SK-N-SH (cell line): ENCODE measurements around the gene KIF19. TPM values are rescaled to one million over a fixed set of nuclear protein-coding genes. Genes with fewer than 3 reads are reported as not detected.

Experiments used
- CTCF ChIA-PET: fragments of 300-600, 350-600 bp; formaldehyde crosslinking; extraction: SDS; loops from one replicate; lab custom pipeline; 2021; lab: Yijun Ruan, JAX
- POLR2A ChIA-PET: fragments of 350-600 bp; sonication (Branson Sonifier 250); formaldehyde crosslinking; extraction: SDS; loops from one replicate; lab custom pipeline; 2020; ENCODE audit warnings: antibody characterized with exemption, inconsistent platforms; lab: Yijun Ruan, JAX
- DNase-seq: peaks from one replicate; pipeline ENCODE4 v3.0.0; 2012
- H2AFZ ChIP-seq: fragments of 200-600 bp; sonication (generic); 2 replicates; pipeline ENCODE4 v1.8.1; 2016; ENCODE audit warnings: antibody characterized with exemption, mild to moderate bottlenecking, low read depth
- H3F3A ChIP-seq: fragments of 200-600 bp; sonication (generic); replicated peaks from 2 replicates; pipeline ENCODE3; 2016; ENCODE audit warnings: antibody characterized with exemption, mild to moderate bottlenecking; ENCODE audit not compliant: insufficient read depth
- H3K27ac ChIP-seq, 2 experiments: fragments of 200-500 bp in 1 of 2; fragments of 200-600 bp in 1 of 2; sonication (Bioruptor generic) in 1 of 2; sonication (generic), shearing (Covaris generic) in 1 of 2; 2 replicates each; pipeline versions ENCODE4 v1.5.1 to v1.6.1; 2014 to 2016; ENCODE audit warnings: low read depth in 2 of 2, inconsistent platforms in 1 of 2, low read length in 1 of 2, mild to moderate bottlenecking in 1 of 2, mixed read lengths in 1 of 2
- H3K27me3 ChIP-seq: fragments of 200-600 bp; sonication (generic), shearing (Covaris generic); 2 replicates; pipeline ENCODE4 v1.6.1; 2016; ENCODE audit warnings: mixed run types; ENCODE audit not compliant: insufficient read depth
- H3K36me3 ChIP-seq, 2 experiments: fragments of 200-500 bp in 1 of 2; fragments of 200-600 bp in 1 of 2; sonication (Bioruptor generic) in 1 of 2; sonication (generic) in 1 of 2; replicated peaks in 1 of 2; 2 replicates each; pipeline versions ENCODE3 to v1.5.1; 2014 to 2016; ENCODE audit warnings: low read length in 1 of 2, mild to moderate bottlenecking in 1 of 2; ENCODE audit not compliant: insufficient read depth in 2 of 2, control insufficient read depth in 1 of 2
- H3K4me1 ChIP-seq, 2 experiments: fragments of 200-500 bp in 1 of 2; fragments of 200-600 bp in 1 of 2; sonication (Bioruptor generic) in 1 of 2; sonication (generic), shearing (Covaris generic) in 1 of 2; 2 replicates each; pipeline versions ENCODE4 v1.5.1 to v1.6.1; 2014 to 2016; ENCODE audit warnings: low read depth in 1 of 2, low read length in 1 of 2, mixed run types in 1 of 2; ENCODE audit not compliant: insufficient read depth in 2 of 2, control insufficient read depth in 1 of 2
- H3K4me2 ChIP-seq: fragments of 200-600 bp; sonication (generic), shearing (Covaris generic); 2 replicates; pipeline ENCODE4 v1.6.1; 2017; ENCODE audit warnings: mixed run types
- H3K4me3 ChIP-seq, 2 experiments: fragments of 200-500 bp in 1 of 2; fragments of 200-600 bp in 1 of 2; sonication (Bioruptor generic) in 1 of 2; sonication (generic), shearing (Covaris generic) in 1 of 2; 2 replicates each; pipeline versions ENCODE4 v1.5.1 to v1.8.1; 2014 to 2016; ENCODE audit warnings: low read depth in 2 of 2, inconsistent platforms in 1 of 2, low read length in 1 of 2, mild to moderate bottlenecking in 1 of 2, mixed read lengths in 1 of 2, moderate library complexity in 1 of 2
- H3K79me2 ChIP-seq: fragments of 200-600 bp; sonication (generic); 2 replicates; pipeline ENCODE4 v1.8.1; 2017; ENCODE audit warnings: mild to moderate bottlenecking; ENCODE audit not compliant: insufficient read depth
- H3K9ac ChIP-seq: fragments of 200-600 bp; sonication (generic); 2 replicates; pipeline ENCODE4 v1.6.1; 2017; ENCODE audit warnings: mixed run types
- H3K9me2 ChIP-seq: fragments of 200-600 bp; sonication (generic); 2 replicates; pipeline ENCODE4 v1.6.1; 2017; ENCODE audit warnings: mixed run types
- H3K9me3 ChIP-seq: fragments of 200-600 bp; sonication (generic); 2 replicates; pipeline ENCODE4 v1.6.1; 2017; ENCODE audit warnings: mixed run types, mild to moderate bottlenecking, moderate library complexity
- H4K20me1 ChIP-seq: fragments of 200-600 bp; sonication (generic); 2 replicates; pipeline ENCODE4 v1.6.1; 2017; ENCODE audit warnings: mild to moderate bottlenecking, mixed run types; ENCODE audit not compliant: insufficient read depth
- EZH2phosphoT487 ChIP-seq: fragments of 200-600 bp; sonication (generic); IDR thresholded peaks from 2 replicates; pipeline ENCODE4 v1.6.1; 2017; ENCODE audit warnings: low read depth, mixed run types, mild to moderate bottlenecking, antibody characterized with exemption, moderate library complexity, borderline replicate concordance
- FOXM1 ChIP-seq: IDR thresholded peaks from 2 replicates; pipeline ENCODE4 v1.4.0; 2012; ENCODE audit warnings: low read depth, mild to moderate bottlenecking
- GABPA ChIP-seq: IDR thresholded peaks from 2 replicates; pipeline ENCODE4 v1.4.0; 2012; ENCODE audit warnings: low read depth, mild to moderate bottlenecking
- GATA2 ChIP-seq: sonication (generic); formaldehyde crosslinking; IDR thresholded peaks from 2 replicates; pipeline ENCODE4 v1.5.0; 2020; ENCODE audit warnings: mild to moderate bottlenecking, missing genetic modification reagents
- JUND ChIP-seq: IDR thresholded peaks from 2 replicates; pipeline ENCODE4 v1.4.0; 2012
- NFIC ChIP-seq: IDR thresholded peaks from 2 replicates; pipeline ENCODE4 v1.4.0; 2012; ENCODE audit warnings: borderline replicate concordance
- RAD21 ChIP-seq: IDR thresholded peaks from 2 replicates; pipeline ENCODE4 v1.6.1; 2012; ENCODE audit warnings: mild to moderate bottlenecking, low read length
- RCOR1 ChIP-seq: fragments of 150-350 bp; IDR thresholded peaks from 2 replicates; pipeline ENCODE4 v1.6.1; 2017; ENCODE audit warnings: antibody characterized with exemption, low read length
- RFX5 ChIP-seq: IDR thresholded peaks from 2 replicates; pipeline ENCODE4 v1.6.1; 2012; ENCODE audit warnings: mild to moderate bottlenecking, improper control_type of control experiment, low read length
- SIN3A ChIP-seq: IDR thresholded peaks from 2 replicates; pipeline ENCODE4 v1.6.1; 2012; ENCODE audit warnings: low read depth, mild to moderate bottlenecking, low read length, moderate library complexity, borderline replicate concordance
- TAF1 ChIP-seq: IDR thresholded peaks from 2 replicates; pipeline ENCODE4 v1.6.1; 2012; ENCODE audit warnings: low read depth, mild to moderate bottlenecking, low read length, moderate library complexity, borderline replicate concordance
- WGBS: methylation state at CpG from one replicate; pipeline ENCODE4 v1.1.6; 2017; ENCODE audit warnings: low lambda C conversion rate; 5-methylcytosine and 5-hydroxymethylcytosine counted together
- polyA plus RNA-seq, 3 experiments: library from polyadenylated mRNA; depleted of rRNA; stranded (reverse); fragments of >200 nt; gene quantifications; 2 replicates each; pipeline ENCODE4 v1.2.3, GENCODE V29; 2012
- TF ChIP-seq, protein P1 (sequence below): fragments of 150-350 bp; IDR thresholded peaks from 2 replicates; pipeline ENCODE4 v1.6.1; 2017; ENCODE audit warnings: antibody characterized with exemption, low read length, low read depth, borderline replicate concordance
- TF ChIP-seq, protein P2 (sequence below): IDR thresholded peaks from 2 replicates; pipeline ENCODE4 v1.4.0; 2012; ENCODE audit warnings: low read depth, borderline replicate concordance
- TF ChIP-seq, protein P3 (sequence below): fragments of 150-350 bp; IDR thresholded peaks from 2 replicates; pipeline ENCODE4 v1.6.1; 2016; ENCODE audit warnings: mild to moderate bottlenecking, low read depth, low read length

Gene KIF19
- polyA plus RNA-seq, 1 of the 3 experiments (the other 2 are of a cell fraction), result not detected

DNA sequence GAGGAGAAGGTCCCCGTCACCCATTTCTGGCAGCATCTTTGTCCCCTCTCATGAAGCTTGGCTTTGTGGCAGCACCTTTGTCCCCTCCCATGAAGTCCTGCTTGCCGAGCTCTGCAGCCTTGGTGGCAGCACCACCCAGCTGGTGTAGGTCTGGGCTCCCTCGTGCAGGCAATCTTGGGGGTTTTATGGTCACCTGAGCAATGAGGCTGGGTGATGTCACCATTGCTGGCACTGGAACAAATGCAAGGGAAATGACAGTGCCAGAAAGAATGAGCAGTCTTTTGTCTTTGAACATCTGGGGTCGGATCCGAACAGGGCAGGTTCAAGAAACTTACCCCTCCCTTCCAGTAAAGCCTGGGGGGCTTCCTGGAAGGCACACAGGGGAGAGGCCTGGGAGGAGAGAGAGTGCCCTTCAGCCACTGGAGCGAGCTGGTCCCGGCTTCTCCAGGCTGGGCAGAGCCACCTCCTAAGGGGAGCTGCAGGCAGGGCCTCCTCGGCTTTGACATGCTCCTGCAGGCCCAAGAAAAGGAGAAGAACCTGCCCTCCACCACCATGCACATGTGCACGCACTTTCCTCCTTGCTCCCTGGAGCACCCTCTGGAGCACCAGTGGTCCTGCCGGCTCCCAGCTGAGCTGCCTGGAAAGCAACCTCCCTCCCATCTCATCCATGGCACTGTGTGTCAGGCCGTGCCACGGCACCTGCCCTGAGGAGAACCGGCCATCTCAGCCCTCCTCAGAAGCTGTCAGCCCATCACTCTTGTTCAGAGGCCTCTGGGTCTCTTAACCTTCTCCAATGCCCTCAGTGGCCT is 19.6 kb downstream of the KIF19 start:
- Histone ChIP-seq H3K9me3 (no peaks in the 10 kb centered on the region), H3K4me2 (no peak overlapping the region), H3K27ac (no peak overlapping the region), H4K20me1 (no peaks in the 10 kb centered on the region), H3K9ac (no peak overlapping the region), H3K4me1 (no peaks in the 10 kb centered on the region), H3F3A (no peaks in the 10 kb centered on the region), H3K79me2 (no peaks in the 10 kb centered on the region), H3K4me3 (no peak overlapping the region), H3K9me2 (no peaks in the 10 kb centered on the region), H3K36me3 (no peaks in the 10 kb centered on the region), H2AFZ (no peak overlapping the region), H3K27me3 (no peaks in the 10 kb centered on the region)
- TF ChIP-seq, protein P1, sequence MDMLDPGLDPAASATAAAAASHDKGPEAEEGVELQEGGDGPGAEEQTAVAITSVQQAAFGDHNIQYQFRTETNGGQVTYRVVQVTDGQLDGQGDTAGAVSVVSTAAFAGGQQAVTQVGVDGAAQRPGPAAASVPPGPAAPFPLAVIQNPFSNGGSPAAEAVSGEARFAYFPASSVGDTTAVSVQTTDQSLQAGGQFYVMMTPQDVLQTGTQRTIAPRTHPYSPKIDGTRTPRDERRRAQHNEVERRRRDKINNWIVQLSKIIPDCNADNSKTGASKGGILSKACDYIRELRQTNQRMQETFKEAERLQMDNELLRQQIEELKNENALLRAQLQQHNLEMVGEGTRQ, result no peak
- TF ChIP-seq GABPA, result no peak
- TF ChIP-seq RAD21, result no peak
- TF ChIP-seq JUND, result no peak
- no peak for TF ChIP-seq NFIC
- no peak for TF ChIP-seq RFX5
- no peak for TF ChIP-seq EZH2phosphoT487
- no peak for TF ChIP-seq SIN3A
- no peak for TF ChIP-seq FOXM1
- TF ChIP-seq TAF1, result no peak
- TF ChIP-seq, protein P2, sequence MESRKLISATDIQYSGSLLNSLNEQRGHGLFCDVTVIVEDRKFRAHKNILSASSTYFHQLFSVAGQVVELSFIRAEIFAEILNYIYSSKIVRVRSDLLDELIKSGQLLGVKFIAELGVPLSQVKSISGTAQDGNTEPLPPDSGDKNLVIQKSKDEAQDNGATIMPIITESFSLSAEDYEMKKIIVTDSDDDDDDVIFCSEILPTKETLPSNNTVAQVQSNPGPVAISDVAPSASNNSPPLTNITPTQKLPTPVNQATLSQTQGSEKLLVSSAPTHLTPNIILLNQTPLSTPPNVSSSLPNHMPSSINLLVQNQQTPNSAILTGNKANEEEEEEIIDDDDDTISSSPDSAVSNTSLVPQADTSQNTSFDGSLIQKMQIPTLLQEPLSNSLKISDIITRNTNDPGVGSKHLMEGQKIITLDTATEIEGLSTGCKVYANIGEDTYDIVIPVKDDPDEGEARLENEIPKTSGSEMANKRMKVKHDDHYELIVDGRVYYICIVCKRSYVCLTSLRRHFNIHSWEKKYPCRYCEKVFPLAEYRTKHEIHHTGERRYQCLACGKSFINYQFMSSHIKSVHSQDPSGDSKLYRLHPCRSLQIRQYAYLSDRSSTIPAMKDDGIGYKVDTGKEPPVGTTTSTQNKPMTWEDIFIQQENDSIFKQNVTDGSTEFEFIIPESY, result no peak
- TF ChIP-seq GATA2 (CRISPR knock-in tag), result no peak
- TF ChIP-seq RCOR1, result no peak
- TF ChIP-seq, protein P3, sequence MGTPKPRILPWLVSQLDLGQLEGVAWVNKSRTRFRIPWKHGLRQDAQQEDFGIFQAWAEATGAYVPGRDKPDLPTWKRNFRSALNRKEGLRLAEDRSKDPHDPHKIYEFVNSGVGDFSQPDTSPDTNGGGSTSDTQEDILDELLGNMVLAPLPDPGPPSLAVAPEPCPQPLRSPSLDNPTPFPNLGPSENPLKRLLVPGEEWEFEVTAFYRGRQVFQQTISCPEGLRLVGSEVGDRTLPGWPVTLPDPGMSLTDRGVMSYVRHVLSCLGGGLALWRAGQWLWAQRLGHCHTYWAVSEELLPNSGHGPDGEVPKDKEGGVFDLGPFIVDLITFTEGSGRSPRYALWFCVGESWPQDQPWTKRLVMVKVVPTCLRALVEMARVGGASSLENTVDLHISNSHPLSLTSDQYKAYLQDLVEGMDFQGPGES, result no peak
- no peak for DNase-seq
- POLR2A ChIA-PET, result no interaction called here
- CTCF ChIA-PET, result interaction anchor here (0.8 to 12.6 kb wide), 7 partner anchors 14 to 130 kb away, joined by 3 to 194 read pairs (median 3); partner anchors contain the start of genes BTBD17 and GPR142
- 46% methylated on average over 13 of the region's 13 CpGs for WGBS
